Spleen (tissue), 13 donors: Measurements from ENCODE around the gene EPHB4. TPM values are rescaled to one million over a fixed set of nuclear protein-coding genes. Genes with fewer than 3 reads are reported as not detected.

Source experiments
- DNase-seq: peaks from one replicate; pipeline ENCODE4 v3.0.0-alpha.2; 2020
- H3K27ac ChIP-seq, 8 donors: fragments of 200-600 bp; sonication (generic) in 7 of 8; 1 replicate in 4 of 8; 2 replicates in 4 of 8; pipeline versions ENCODE4 v1.5.0 to v1.8.0; 2016 to 2021; ENCODE audit warnings: inconsistent platforms in 4 of 8, mild to moderate bottlenecking in 4 of 8, moderate library complexity in 1 of 8
- H3K27me3 ChIP-seq, 7 donors: fragments of 200-600 bp; sonication (generic) in 6 of 7; replicated peaks in 1 of 7; 1 replicate in 4 of 7; 2 replicates in 3 of 7; pipeline versions ENCODE4 v1.5.0 to v1.8.0; 2016 to 2021; ENCODE audit warnings: inconsistent platforms in 3 of 7, mild to moderate bottlenecking in 1 of 7
- H3K36me3 ChIP-seq, 6 donors: fragments of 200-600 bp; sonication (generic) in 5 of 6; 1 replicate in 4 of 6; 2 replicates in 2 of 6; pipeline versions ENCODE4 v1.5.0 to v1.8.0; 2016 to 2021; ENCODE audit warnings: inconsistent platforms in 2 of 6
- H3K4me1 ChIP-seq, 6 donors: fragments of 200-600 bp; sonication (generic) in 5 of 6; 1 replicate in 3 of 6; 2 replicates in 3 of 6; pipeline versions ENCODE4 v1.5.0 to v1.8.0; 2016 to 2021; ENCODE audit warnings: inconsistent platforms in 3 of 6
- H3K4me3 ChIP-seq, 8 donors: fragments of 200-600 bp; sonication (generic) in 7 of 8; 1 replicate in 4 of 8; 2 replicates in 4 of 8; pipeline versions ENCODE4 v1.5.0 to v1.8.0; 2016 to 2021; ENCODE audit warnings: inconsistent platforms in 4 of 8, mild to moderate bottlenecking in 4 of 8, moderate library complexity in 2 of 8
- H3K9me3 ChIP-seq, 8 donors: fragments of 200-600 bp; sonication (generic) in 7 of 8; 1 replicate in 4 of 8; 2 replicates in 4 of 8; pipeline versions ENCODE4 v1.5.0 to v1.8.0; 2016 to 2021; ENCODE audit warnings: inconsistent platforms in 4 of 8
- POLR2A ChIP-seq, 3 donors: fragments of 450-650 bp; IDR thresholded peaks; one replicate each; pipeline ENCODE4 v1.5.1; 2017; ENCODE audit warnings: antibody characterized with exemption in 3 of 3, mild to moderate bottlenecking in 1 of 3
- POLR2AphosphoS5 ChIP-seq, 3 donors: sonication (generic); formaldehyde crosslinking; IDR thresholded peaks; one replicate each; pipeline ENCODE4 v1.5.1; 2017; ENCODE audit warnings: antibody characterized with exemption in 3 of 3
- WGBS, 5 donors: extraction: QIAGEN DNeasy Blood & Tissue Kit in 3 of 5; methylation state at CpG; one replicate each; pipeline versions ENCODE4 v1.1.5 to v1.1.7; 2013 to 2018; 5-methylcytosine and 5-hydroxymethylcytosine counted together
- intact Hi-C: fragments of 100-400 bp; cut with DNase I; formaldehyde crosslinking; loops from one replicate; pipeline ENCODE4 v1.15.0; 2023; ENCODE audit warnings: low total_unique reads
- long read RNA-seq, 2 donors: transcript quantifications; one replicate each; lab custom pipeline, GENCODE V29; 2026
- polyA plus RNA-seq, 3 donors: library from polyadenylated mRNA; stranded (reverse); fragments of 200-250 nt; gene quantifications; one replicate each; pipeline ENCODE4 v1.2.1, GENCODE V29; 2013
- total RNA-seq, 7 donors: library from RNA; depleted of rRNA in 3 of 7; stranded (reverse); fragments of >200 nt in 3 of 7; fragmentation: NEBNext Ultra II Directional in 4 of 7; extraction: Animal tissue kit (Norgen Biotek cat#: 25700) in 4 of 7; gene quantifications; one replicate each; pipeline versions ENCODE4 v1.1.0 to v1.2.1, GENCODE V29; 2016 to 2021
- TF ChIP-seq, protein P1 (sequence below), 11 experiments: fragments of 200-600 bp in 7 of 11; fragments of 450-650 bp in 4 of 11; sonication (generic) in 4 of 11; IDR thresholded peaks in 8 of 11; conservative IDR thresholded peaks in 3 of 11; 1 replicate in 7 of 11; 2 replicates in 4 of 11; pipeline versions ENCODE4 v1.4.0 to v1.8.0; 2016 to 2021; ENCODE audit warnings: antibody characterized with exemption in 11 of 11, inconsistent platforms in 4 of 11, mild to moderate bottlenecking in 1 of 11
- donor health status: healthy with polysubstance abuse.
- donor health status: DM: no; HTN: no; CAD: no; lungs with moderate emphysema.
- donor health status: DM: no; HTN: no; CAD: no.
- donor health status: Bipolar disorder and iron deficiency.
- donor health status: healthy.
- donor health status: DM: no; HTN: no; CAD: no.
- donor health status: DM: yes; HTN: yes; CAD: no.

The EPHB4 gene
- total RNA-seq (100 to 1,000 TPM in 5 of 7 donors, 10 to 100 TPM in 2; 82.9 to 157 (median 109) TPM), polyA plus RNA-seq (10 to 100 TPM; 14.8 to 34.7 (median 21.4) TPM)
- long read RNA-seq, donor 1, full-length matches to known transcripts: 6 of 76 reads
- long read RNA-seq, donor 1, partial matches to known transcripts: 70 of 76 reads
- long read RNA-seq, donor 1, other reads (novel, unspliced or antisense): 0 of 76 reads
- long read RNA-seq, donor 2, full-length matches to known transcripts: 5 of 28 reads
- long read RNA-seq, donor 2, partial matches to known transcripts: 23 of 28 reads
- long read RNA-seq, donor 2, other reads (novel, unspliced or antisense): 0 of 28 reads

DNA sequence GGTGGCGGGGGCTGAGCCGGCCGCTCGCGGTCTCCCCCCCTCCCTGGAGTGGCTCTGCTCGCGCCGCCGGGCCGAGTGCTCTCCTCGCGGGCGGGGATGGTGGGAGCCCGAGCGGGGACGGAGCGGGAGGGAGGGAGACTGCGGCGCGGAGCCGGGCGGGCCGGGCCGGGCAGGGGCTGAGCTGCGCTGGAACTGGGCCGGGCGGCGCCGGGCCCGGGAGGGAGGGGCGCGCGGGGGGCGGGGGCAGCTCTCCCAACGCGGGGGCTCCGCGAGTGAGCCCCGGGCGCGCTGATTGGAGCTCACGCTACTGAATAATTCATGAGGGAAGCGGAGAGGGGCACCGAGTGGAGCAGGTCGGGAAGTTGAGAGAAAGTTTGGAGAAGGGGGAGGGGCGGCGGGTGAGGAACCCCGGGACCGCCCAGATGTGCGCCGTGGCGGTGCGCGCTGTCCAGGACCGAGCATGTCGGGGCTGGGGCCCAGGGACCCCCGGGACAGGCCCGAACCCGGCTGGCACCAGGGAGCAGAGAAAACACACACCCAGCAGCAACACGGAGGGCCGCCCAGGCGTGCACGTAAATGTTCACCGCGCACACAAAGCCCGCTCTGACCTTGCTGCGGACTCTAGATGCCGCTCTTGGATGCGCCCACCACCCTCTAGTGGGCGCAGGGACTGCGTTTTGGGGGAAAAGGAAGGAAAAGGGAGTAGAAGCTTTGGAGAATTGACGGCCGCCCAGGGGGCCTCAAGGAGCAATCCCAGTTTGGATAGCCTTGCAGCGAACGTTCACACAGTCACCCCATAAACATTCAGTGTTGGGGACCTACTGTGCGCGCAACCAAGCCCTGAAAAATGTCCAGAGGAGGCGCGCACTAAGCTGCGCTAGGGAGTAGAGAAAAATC, at the start of gene EPHB4:
TSS of gene EPHB4 (minus strand) at position 194 of the 897 bp plus-strand sequence. CDS start 493 bp downstream, outside the sequence.
- Histone ChIP-seq H3K9me3 (no peaks in the 10 kb centered on the region), H3K27ac (peak within 1 kb of the TSS; percentile 35 to 87 (median 76)), H3K4me3 (peak within 1 kb of the TSS; percentile 45 to 80 (median 60)), H3K4me1 (peaks cover 2 to 77% (median 51%) of the 10 kb centered on the region in 6 donors), H3K27me3 (peaks cover 0 to 68% (median 20%) of the 10 kb centered on the region in 7 donors), H3K36me3 (peaks cover 0 to 18% (median 9%) of the 10 kb centered on the region in 6 donors)
- TF ChIP-seq, protein P1, sequence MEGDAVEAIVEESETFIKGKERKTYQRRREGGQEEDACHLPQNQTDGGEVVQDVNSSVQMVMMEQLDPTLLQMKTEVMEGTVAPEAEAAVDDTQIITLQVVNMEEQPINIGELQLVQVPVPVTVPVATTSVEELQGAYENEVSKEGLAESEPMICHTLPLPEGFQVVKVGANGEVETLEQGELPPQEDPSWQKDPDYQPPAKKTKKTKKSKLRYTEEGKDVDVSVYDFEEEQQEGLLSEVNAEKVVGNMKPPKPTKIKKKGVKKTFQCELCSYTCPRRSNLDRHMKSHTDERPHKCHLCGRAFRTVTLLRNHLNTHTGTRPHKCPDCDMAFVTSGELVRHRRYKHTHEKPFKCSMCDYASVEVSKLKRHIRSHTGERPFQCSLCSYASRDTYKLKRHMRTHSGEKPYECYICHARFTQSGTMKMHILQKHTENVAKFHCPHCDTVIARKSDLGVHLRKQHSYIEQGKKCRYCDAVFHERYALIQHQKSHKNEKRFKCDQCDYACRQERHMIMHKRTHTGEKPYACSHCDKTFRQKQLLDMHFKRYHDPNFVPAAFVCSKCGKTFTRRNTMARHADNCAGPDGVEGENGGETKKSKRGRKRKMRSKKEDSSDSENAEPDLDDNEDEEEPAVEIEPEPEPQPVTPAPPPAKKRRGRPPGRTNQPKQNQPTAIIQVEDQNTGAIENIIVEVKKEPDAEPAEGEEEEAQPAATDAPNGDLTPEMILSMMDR (IDR thresholded peaks at IDR 0.05 in 8 of 11, conservative IDR thresholded peaks at IDR 0.05 in 3 of 11): peak in 2 of 11 experiments; percentile 7 to 8
- TF ChIP-seq POLR2A (IDR thresholded peaks at IDR 0.05) (no peak), POLR2AphosphoS5 (IDR thresholded peaks at IDR 0.05) (peak; percentile 24 to 64 (median 61))
- intact Hi-C loops: no loop called here
- DNase-seq: peak; percentile 87
- WGBS, 5 donors: 1 to 2% (median 1%) methylated on average over 48 to 80 of the region's 80 CpGs

DNA sequence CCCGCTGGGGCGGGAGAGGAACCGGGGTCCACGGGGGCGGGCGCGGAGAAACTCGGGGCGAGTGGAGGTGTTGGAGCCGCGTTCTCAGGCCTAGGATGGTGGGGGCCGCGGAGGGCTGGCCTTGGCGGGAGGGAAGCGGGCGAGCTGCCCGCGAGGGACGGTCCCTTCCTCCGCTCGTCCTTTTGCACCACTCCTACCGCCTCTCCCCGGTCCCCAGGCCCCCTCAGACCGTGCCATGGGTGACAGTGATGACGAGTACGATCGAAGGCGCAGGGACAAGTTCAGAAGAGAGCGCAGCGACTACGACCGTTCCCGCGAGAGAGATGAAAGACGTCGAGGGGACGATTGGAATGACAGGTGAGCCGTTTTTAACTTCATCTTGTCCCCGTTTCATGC, 48.0 kb upstream of the EPHB4 start:
- peak overlapping the region; percentile 77 to 98 (median 92) for H3K4me3 ChIP-seq
- intact Hi-C loops: no loop called here
- peaks cover 23 to 61% (median 58%) of the 10 kb centered on the region in 6 donors for H3K4me1 ChIP-seq
- no peaks in the 10 kb centered on the region for H3K9me3 ChIP-seq
- 0 to 1% (median 0%) methylated on average over 16 to 39 of the region's 39 CpGs for WGBS, 5 donors
- TF ChIP-seq, protein P1 (IDR thresholded peaks at IDR 0.05 in 8 of 11, conservative IDR thresholded peaks at IDR 0.05 in 3 of 11): no peak
- TF ChIP-seq POLR2AphosphoS5 (IDR thresholded peaks at IDR 0.05): no peak
- TF ChIP-seq POLR2A (IDR thresholded peaks at IDR 0.05): no peak
- H3K27me3 ChIP-seq: no peaks in the 10 kb centered on the region
- H3K36me3 ChIP-seq: peaks cover 0 to 74% (median 11%) of the 10 kb centered on the region in 6 donors
- DNase-seq: no peak
- H3K27ac ChIP-seq: peak overlapping the region; percentile 93 to 98 (median 96)

DNA sequence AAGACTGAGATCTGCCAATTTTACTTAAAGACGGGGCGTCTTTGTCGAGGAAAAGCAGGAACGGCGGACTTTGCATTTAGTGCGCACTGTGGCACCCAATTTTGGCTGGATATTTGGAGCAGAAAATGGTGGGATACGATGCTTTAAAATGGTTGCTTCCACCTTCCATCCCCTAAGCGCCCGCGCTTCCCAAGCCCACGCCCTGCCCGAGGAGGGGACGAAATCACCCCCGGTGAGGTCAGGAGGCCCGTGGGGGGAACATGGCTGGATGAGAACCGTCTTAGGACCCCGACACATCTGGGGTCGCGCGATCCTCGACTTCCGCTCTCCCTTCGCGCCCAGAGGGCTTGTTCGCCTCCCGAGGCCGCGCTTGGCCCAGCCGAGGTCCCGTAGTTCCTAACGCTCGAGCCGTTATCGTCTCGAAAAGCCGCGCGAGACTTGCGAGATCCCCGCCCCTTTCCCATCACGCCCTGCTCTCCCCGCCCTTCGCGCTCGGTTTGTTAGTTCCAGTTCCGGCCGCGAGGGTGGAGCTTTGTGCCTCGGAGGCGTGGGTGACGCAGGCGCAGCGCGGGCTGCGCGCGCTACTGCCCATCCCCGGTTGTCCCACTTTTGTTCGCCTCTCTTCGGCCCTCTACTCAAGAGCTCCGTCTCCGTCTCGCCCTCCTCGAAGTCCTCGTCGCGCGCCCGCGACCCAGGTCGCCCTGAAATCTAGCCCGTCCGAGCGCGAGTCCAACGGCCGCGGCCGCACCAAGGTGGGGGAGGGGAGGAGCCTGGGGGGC, 47.4 kb upstream of the EPHB4 start, which contains the start of gene SRRT:
TSS of gene SRRT (plus strand) at position 527 of the 779 bp plus-strand sequence. CDS start 488 bp downstream, outside the sequence.
- intact Hi-C loops: no loop called here
- peaks cover 0 to 71% (median 10%) of the 10 kb centered on the region in 6 donors for H3K36me3 ChIP-seq

More for the DNA sequence above, 47.4 kb upstream of the EPHB4 start, which contains the start of gene SRRT:
- 2 to 10% (median 5%) methylated on average over 44 to 79 of the region's 79 CpGs for WGBS, 5 donors
- DNase-seq: peak; percentile 99
- Histone ChIP-seq H3K27ac (peak within 1 kb of the TSS; percentile 93 to 98 (median 96)), H3K9me3 (no peaks in the 10 kb centered on the region), H3K27me3 (no peaks in the 10 kb centered on the region), H3K4me1 (peaks cover 23 to 55% (median 53%) of the 10 kb centered on the region in 6 donors), H3K4me3 (peak within 1 kb of the TSS; percentile 77 to 98 (median 92))
- peak; percentile 99 to 100 (median 100) for TF ChIP-seq POLR2AphosphoS5 (IDR thresholded peaks at IDR 0.05)
- TF ChIP-seq, protein P1 (IDR thresholded peaks at IDR 0.05 in 8 of 11, conservative IDR thresholded peaks at IDR 0.05 in 3 of 11): peak; percentile 73 to 94 (median 91)
- TF ChIP-seq POLR2A (IDR thresholded peaks at IDR 0.05): peak; percentile 72 to 91 (median 76)
